SK-N-SH (cell line): ENCODE data around the gene CXCL16. TPM values are rescaled to one million over a fixed set of nuclear protein-coding genes. Genes with fewer than 3 reads are reported as not detected.

Source experiments
- CTCF ChIA-PET: fragments of 300-600, 350-600 bp; formaldehyde crosslinking; extraction: SDS; loops from one replicate; lab custom pipeline; 2021; lab: Yijun Ruan, JAX
- POLR2A ChIA-PET: fragments of 350-600 bp; sonication (Branson Sonifier 250); formaldehyde crosslinking; extraction: SDS; loops from one replicate; lab custom pipeline; 2020; ENCODE audit warnings: antibody characterized with exemption, inconsistent platforms; lab: Yijun Ruan, JAX
- DNase-seq: peaks from one replicate; pipeline ENCODE4 v3.0.0; 2012
- H2AFZ ChIP-seq: fragments of 200-600 bp; sonication (generic); 2 replicates; pipeline ENCODE4 v1.8.1; 2016; ENCODE audit warnings: antibody characterized with exemption, mild to moderate bottlenecking, low read depth
- H3F3A ChIP-seq: fragments of 200-600 bp; sonication (generic); replicated peaks from 2 replicates; pipeline ENCODE3; 2016; ENCODE audit warnings: antibody characterized with exemption, mild to moderate bottlenecking; ENCODE audit not compliant: insufficient read depth
- H3K27ac ChIP-seq, 2 experiments: fragments of 200-500 bp in 1 of 2; fragments of 200-600 bp in 1 of 2; sonication (Bioruptor generic) in 1 of 2; sonication (generic), shearing (Covaris generic) in 1 of 2; 2 replicates each; pipeline versions ENCODE4 v1.5.1 to v1.6.1; 2014 to 2016; ENCODE audit warnings: low read depth in 2 of 2, inconsistent platforms in 1 of 2, low read length in 1 of 2, mild to moderate bottlenecking in 1 of 2, mixed read lengths in 1 of 2
- H3K27me3 ChIP-seq: fragments of 200-600 bp; sonication (generic), shearing (Covaris generic); 2 replicates; pipeline ENCODE4 v1.6.1; 2016; ENCODE audit warnings: mixed run types; ENCODE audit not compliant: insufficient read depth
- H3K36me3 ChIP-seq, 2 experiments: fragments of 200-500 bp in 1 of 2; fragments of 200-600 bp in 1 of 2; sonication (Bioruptor generic) in 1 of 2; sonication (generic) in 1 of 2; replicated peaks in 1 of 2; 2 replicates each; pipeline versions ENCODE3 to v1.5.1; 2014 to 2016; ENCODE audit warnings: low read length in 1 of 2, mild to moderate bottlenecking in 1 of 2; ENCODE audit not compliant: insufficient read depth in 2 of 2, control insufficient read depth in 1 of 2
- H3K4me1 ChIP-seq, 2 experiments: fragments of 200-500 bp in 1 of 2; fragments of 200-600 bp in 1 of 2; sonication (Bioruptor generic) in 1 of 2; sonication (generic), shearing (Covaris generic) in 1 of 2; 2 replicates each; pipeline versions ENCODE4 v1.5.1 to v1.6.1; 2014 to 2016; ENCODE audit warnings: low read depth in 1 of 2, low read length in 1 of 2, mixed run types in 1 of 2; ENCODE audit not compliant: insufficient read depth in 2 of 2, control insufficient read depth in 1 of 2
- H3K4me2 ChIP-seq: fragments of 200-600 bp; sonication (generic), shearing (Covaris generic); 2 replicates; pipeline ENCODE4 v1.6.1; 2017; ENCODE audit warnings: mixed run types
- H3K4me3 ChIP-seq, 2 experiments: fragments of 200-500 bp in 1 of 2; fragments of 200-600 bp in 1 of 2; sonication (Bioruptor generic) in 1 of 2; sonication (generic), shearing (Covaris generic) in 1 of 2; 2 replicates each; pipeline versions ENCODE4 v1.5.1 to v1.8.1; 2014 to 2016; ENCODE audit warnings: low read depth in 2 of 2, inconsistent platforms in 1 of 2, low read length in 1 of 2, mild to moderate bottlenecking in 1 of 2, mixed read lengths in 1 of 2, moderate library complexity in 1 of 2
- H3K79me2 ChIP-seq: fragments of 200-600 bp; sonication (generic); 2 replicates; pipeline ENCODE4 v1.8.1; 2017; ENCODE audit warnings: mild to moderate bottlenecking; ENCODE audit not compliant: insufficient read depth
- H3K9ac ChIP-seq: fragments of 200-600 bp; sonication (generic); 2 replicates; pipeline ENCODE4 v1.6.1; 2017; ENCODE audit warnings: mixed run types
- H3K9me2 ChIP-seq: fragments of 200-600 bp; sonication (generic); 2 replicates; pipeline ENCODE4 v1.6.1; 2017; ENCODE audit warnings: mixed run types
- H3K9me3 ChIP-seq: fragments of 200-600 bp; sonication (generic); 2 replicates; pipeline ENCODE4 v1.6.1; 2017; ENCODE audit warnings: mixed run types, mild to moderate bottlenecking, moderate library complexity
- H4K20me1 ChIP-seq: fragments of 200-600 bp; sonication (generic); 2 replicates; pipeline ENCODE4 v1.6.1; 2017; ENCODE audit warnings: mild to moderate bottlenecking, mixed run types; ENCODE audit not compliant: insufficient read depth
- ELF1 ChIP-seq: IDR thresholded peaks from 2 replicates; pipeline ENCODE4 v1.4.0; 2012
- EZH2phosphoT487 ChIP-seq: fragments of 200-600 bp; sonication (generic); IDR thresholded peaks from 2 replicates; pipeline ENCODE4 v1.6.1; 2017; ENCODE audit warnings: low read depth, mixed run types, mild to moderate bottlenecking, antibody characterized with exemption, moderate library complexity, borderline replicate concordance
- FOSL2 ChIP-seq: IDR thresholded peaks from 2 replicates; pipeline ENCODE4 v1.4.0; 2012; ENCODE audit warnings: low read depth, mild to moderate bottlenecking, moderate library complexity, borderline replicate concordance
- GABPA ChIP-seq: IDR thresholded peaks from 2 replicates; pipeline ENCODE4 v1.4.0; 2012; ENCODE audit warnings: low read depth, mild to moderate bottlenecking
- GATA2 ChIP-seq: sonication (generic); formaldehyde crosslinking; IDR thresholded peaks from 2 replicates; pipeline ENCODE4 v1.5.0; 2020; ENCODE audit warnings: mild to moderate bottlenecking, missing genetic modification reagents
- MXI1 ChIP-seq: IDR thresholded peaks from 2 replicates; pipeline ENCODE4 v1.6.1; 2012; ENCODE audit warnings: mild to moderate bottlenecking, low read depth, low read length, improper control_type of control experiment
- POLR2AphosphoS5 ChIP-seq: IDR thresholded peaks from 2 replicates; pipeline ENCODE4 v1.6.1; 2012; ENCODE audit warnings: low read depth, low read length
- RFX5 ChIP-seq: IDR thresholded peaks from 2 replicates; pipeline ENCODE4 v1.6.1; 2012; ENCODE audit warnings: mild to moderate bottlenecking, improper control_type of control experiment, low read length
- RXRA ChIP-seq: IDR thresholded peaks from 2 replicates; pipeline ENCODE4 v1.4.0; 2012; ENCODE audit warnings: low read depth, mild to moderate bottlenecking, borderline replicate concordance
- SIN3A ChIP-seq: IDR thresholded peaks from 2 replicates; pipeline ENCODE4 v1.6.1; 2012; ENCODE audit warnings: low read depth, mild to moderate bottlenecking, low read length, moderate library complexity, borderline replicate concordance
- TCF12 ChIP-seq: IDR thresholded peaks from 2 replicates; pipeline ENCODE4 v1.4.0; 2012
- TEAD4 ChIP-seq: IDR thresholded peaks from 2 replicates; pipeline ENCODE4 v1.4.0; 2012; ENCODE audit warnings: mild to moderate bottlenecking, borderline replicate concordance; ENCODE audit not compliant: insufficient read depth
- YY1 ChIP-seq: IDR thresholded peaks from 2 replicates; pipeline ENCODE4 v1.4.0; 2012; ENCODE audit warnings: low read depth, mild to moderate bottlenecking
- WGBS: methylation state at CpG from one replicate; pipeline ENCODE4 v1.1.6; 2017; ENCODE audit warnings: low lambda C conversion rate; 5-methylcytosine and 5-hydroxymethylcytosine counted together
- polyA plus RNA-seq, 3 experiments: library from polyadenylated mRNA; depleted of rRNA; stranded (reverse); fragments of >200 nt; gene quantifications; 2 replicates each; pipeline ENCODE4 v1.2.3, GENCODE V29; 2012
- TF ChIP-seq, protein P1 (sequence below): IDR thresholded peaks from 2 replicates; pipeline ENCODE4 v1.6.1; 2012; ENCODE audit warnings: mild to moderate bottlenecking, low read depth, low read length, moderate library complexity
- TF ChIP-seq, protein P2 (sequence below): fragments of 150-350 bp; IDR thresholded peaks from 2 replicates; pipeline ENCODE4 v1.6.1; 2016; ENCODE audit warnings: mild to moderate bottlenecking, low read depth, low read length
- TF ChIP-seq, protein P3 (sequence below): fragments of 200-600 bp; sonication (generic); IDR thresholded peaks from 2 replicates; pipeline ENCODE4 v1.6.1; 2017; ENCODE audit warnings: antibody characterized with exemption, mild to moderate bottlenecking, moderate library complexity
- TF ChIP-seq, protein P4 (sequence below): IDR thresholded peaks from 2 replicates; pipeline ENCODE4 v1.4.0; 2012; ENCODE audit warnings: low read depth, borderline replicate concordance
- TF ChIP-seq, protein P5 (sequence below): fragments of 150-350 bp; IDR thresholded peaks from 2 replicates; pipeline ENCODE4 v1.6.1; 2017; ENCODE audit warnings: antibody characterized with exemption, low read length, low read depth, borderline replicate concordance

CXCL16 gene
- polyA plus RNA-seq, 1 of the 3 experiments (the other 2 are of a cell fraction), result 4.3 TPM

DNA sequence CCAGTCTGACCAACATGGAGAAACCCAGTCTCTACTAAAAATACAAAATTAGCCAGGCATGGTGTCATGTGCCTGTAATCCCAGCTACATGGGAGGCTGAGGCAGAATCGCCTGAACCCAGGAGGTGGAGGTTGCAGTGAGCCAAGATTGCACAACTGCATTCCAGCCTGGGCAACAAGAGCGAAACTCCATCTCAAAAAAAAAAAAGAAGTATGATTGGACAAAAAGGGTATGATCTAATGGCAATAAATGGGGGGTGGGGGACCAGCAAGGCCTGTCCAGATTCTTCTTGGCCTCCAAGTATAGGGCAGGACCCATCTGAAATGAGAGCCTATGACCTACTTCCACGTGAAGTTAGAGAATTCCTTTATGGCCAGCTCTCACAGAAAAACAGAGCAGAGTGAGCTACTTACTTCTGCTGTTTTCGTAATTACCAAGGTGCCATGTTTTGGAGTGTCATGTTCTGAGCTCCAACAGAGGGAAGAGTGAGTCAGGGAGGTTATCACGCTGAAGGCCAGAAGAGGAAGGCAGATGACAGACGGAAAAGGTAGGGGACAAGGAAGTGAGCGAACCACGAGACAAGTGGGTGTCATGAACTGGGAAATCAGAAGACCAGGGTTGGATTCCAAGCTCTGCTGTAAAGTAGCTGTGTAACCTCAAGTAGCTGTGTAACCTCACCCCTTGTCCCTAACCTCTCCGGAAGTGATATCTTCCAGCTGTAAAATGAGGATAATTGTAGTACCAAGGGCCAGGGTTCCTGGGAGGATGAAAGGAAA, 3.7 kb downstream of the CXCL16 start:
- H3F3A ChIP-seq, result peaks cover 6% of the 10 kb centered on the region
- peaks cover 0 to 7% of the 10 kb centered on the region in 2 experiments; a peak in 2 of 4 replicates for H3K4me1 ChIP-seq
- peaks cover 12% of the 10 kb centered on the region; the same call in 1 of the 2 replicates for H3K27me3 ChIP-seq
- H2AFZ ChIP-seq, result no peak overlapping the region
- no peak overlapping the region for H3K4me3 ChIP-seq
- no peak overlapping the region for H3K4me2 ChIP-seq
- no peaks in the 10 kb centered on the region for H3K79me2 ChIP-seq
- H3K9me2 ChIP-seq, result no peaks in the 10 kb centered on the region
- WGBS, result 72% methylated on average over 9 of the region's 9 CpGs
- H3K27ac ChIP-seq, result no peak overlapping the region
- CTCF ChIA-PET, result interaction anchor here (1.0 to 1.9 kb wide), 5 partner anchors 8 to 153 kb away, joined by 3 to 5 read pairs (median 4); no protein-coding TSS in a partner anchor
- H3K9ac ChIP-seq, result no peak overlapping the region
- H3K36me3 ChIP-seq, result peaks cover 0 to 4% of the 10 kb centered on the region in 2 experiments
- no peaks in the 10 kb centered on the region for H3K9me3 ChIP-seq
- no peak for TF ChIP-seq FOSL2
- no peak for TF ChIP-seq TCF12
- TF ChIP-seq, protein P1, sequence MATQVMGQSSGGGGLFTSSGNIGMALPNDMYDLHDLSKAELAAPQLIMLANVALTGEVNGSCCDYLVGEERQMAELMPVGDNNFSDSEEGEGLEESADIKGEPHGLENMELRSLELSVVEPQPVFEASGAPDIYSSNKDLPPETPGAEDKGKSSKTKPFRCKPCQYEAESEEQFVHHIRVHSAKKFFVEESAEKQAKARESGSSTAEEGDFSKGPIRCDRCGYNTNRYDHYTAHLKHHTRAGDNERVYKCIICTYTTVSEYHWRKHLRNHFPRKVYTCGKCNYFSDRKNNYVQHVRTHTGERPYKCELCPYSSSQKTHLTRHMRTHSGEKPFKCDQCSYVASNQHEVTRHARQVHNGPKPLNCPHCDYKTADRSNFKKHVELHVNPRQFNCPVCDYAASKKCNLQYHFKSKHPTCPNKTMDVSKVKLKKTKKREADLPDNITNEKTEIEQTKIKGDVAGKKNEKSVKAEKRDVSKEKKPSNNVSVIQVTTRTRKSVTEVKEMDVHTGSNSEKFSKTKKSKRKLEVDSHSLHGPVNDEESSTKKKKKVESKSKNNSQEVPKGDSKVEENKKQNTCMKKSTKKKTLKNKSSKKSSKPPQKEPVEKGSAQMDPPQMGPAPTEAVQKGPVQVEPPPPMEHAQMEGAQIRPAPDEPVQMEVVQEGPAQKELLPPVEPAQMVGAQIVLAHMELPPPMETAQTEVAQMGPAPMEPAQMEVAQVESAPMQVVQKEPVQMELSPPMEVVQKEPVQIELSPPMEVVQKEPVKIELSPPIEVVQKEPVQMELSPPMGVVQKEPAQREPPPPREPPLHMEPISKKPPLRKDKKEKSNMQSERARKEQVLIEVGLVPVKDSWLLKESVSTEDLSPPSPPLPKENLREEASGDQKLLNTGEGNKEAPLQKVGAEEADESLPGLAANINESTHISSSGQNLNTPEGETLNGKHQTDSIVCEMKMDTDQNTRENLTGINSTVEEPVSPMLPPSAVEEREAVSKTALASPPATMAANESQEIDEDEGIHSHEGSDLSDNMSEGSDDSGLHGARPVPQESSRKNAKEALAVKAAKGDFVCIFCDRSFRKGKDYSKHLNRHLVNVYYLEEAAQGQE, result no peak
- TF ChIP-seq, protein P2, sequence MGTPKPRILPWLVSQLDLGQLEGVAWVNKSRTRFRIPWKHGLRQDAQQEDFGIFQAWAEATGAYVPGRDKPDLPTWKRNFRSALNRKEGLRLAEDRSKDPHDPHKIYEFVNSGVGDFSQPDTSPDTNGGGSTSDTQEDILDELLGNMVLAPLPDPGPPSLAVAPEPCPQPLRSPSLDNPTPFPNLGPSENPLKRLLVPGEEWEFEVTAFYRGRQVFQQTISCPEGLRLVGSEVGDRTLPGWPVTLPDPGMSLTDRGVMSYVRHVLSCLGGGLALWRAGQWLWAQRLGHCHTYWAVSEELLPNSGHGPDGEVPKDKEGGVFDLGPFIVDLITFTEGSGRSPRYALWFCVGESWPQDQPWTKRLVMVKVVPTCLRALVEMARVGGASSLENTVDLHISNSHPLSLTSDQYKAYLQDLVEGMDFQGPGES, result no peak
- TF ChIP-seq, protein P3, sequence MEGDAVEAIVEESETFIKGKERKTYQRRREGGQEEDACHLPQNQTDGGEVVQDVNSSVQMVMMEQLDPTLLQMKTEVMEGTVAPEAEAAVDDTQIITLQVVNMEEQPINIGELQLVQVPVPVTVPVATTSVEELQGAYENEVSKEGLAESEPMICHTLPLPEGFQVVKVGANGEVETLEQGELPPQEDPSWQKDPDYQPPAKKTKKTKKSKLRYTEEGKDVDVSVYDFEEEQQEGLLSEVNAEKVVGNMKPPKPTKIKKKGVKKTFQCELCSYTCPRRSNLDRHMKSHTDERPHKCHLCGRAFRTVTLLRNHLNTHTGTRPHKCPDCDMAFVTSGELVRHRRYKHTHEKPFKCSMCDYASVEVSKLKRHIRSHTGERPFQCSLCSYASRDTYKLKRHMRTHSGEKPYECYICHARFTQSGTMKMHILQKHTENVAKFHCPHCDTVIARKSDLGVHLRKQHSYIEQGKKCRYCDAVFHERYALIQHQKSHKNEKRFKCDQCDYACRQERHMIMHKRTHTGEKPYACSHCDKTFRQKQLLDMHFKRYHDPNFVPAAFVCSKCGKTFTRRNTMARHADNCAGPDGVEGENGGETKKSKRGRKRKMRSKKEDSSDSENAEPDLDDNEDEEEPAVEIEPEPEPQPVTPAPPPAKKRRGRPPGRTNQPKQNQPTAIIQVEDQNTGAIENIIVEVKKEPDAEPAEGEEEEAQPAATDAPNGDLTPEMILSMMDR, result no peak
- TF ChIP-seq RXRA, result no peak
- TF ChIP-seq, protein P4, sequence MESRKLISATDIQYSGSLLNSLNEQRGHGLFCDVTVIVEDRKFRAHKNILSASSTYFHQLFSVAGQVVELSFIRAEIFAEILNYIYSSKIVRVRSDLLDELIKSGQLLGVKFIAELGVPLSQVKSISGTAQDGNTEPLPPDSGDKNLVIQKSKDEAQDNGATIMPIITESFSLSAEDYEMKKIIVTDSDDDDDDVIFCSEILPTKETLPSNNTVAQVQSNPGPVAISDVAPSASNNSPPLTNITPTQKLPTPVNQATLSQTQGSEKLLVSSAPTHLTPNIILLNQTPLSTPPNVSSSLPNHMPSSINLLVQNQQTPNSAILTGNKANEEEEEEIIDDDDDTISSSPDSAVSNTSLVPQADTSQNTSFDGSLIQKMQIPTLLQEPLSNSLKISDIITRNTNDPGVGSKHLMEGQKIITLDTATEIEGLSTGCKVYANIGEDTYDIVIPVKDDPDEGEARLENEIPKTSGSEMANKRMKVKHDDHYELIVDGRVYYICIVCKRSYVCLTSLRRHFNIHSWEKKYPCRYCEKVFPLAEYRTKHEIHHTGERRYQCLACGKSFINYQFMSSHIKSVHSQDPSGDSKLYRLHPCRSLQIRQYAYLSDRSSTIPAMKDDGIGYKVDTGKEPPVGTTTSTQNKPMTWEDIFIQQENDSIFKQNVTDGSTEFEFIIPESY, result no peak
- no peak for TF ChIP-seq POLR2AphosphoS5
- TF ChIP-seq, protein P5, sequence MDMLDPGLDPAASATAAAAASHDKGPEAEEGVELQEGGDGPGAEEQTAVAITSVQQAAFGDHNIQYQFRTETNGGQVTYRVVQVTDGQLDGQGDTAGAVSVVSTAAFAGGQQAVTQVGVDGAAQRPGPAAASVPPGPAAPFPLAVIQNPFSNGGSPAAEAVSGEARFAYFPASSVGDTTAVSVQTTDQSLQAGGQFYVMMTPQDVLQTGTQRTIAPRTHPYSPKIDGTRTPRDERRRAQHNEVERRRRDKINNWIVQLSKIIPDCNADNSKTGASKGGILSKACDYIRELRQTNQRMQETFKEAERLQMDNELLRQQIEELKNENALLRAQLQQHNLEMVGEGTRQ, result no peak
- TF ChIP-seq TEAD4, result no peak
- no peak for TF ChIP-seq GATA2 (CRISPR knock-in tag)
- TF ChIP-seq GABPA, result no peak
- no peak for TF ChIP-seq ELF1
- no peak for TF ChIP-seq MXI1
- no peak for TF ChIP-seq RFX5
- no peak for TF ChIP-seq EZH2phosphoT487
- no peak for TF ChIP-seq SIN3A
- TF ChIP-seq YY1, result no peak
- POLR2A ChIA-PET, result no interaction called here
- no peak for DNase-seq
- H4K20me1 ChIP-seq, result no peaks in the 10 kb centered on the region
